Fibroblast of skin of scalp (primary cell): Measurements from ENCODE around the gene SLC7A4. TPM values are rescaled to one million over a fixed set of nuclear protein-coding genes. Genes with fewer than 3 reads are reported as not detected.
A peak's percentile ranks its signal among the peaks of the same experiment; 100 is the strongest.
"Not testable (repeated sequence)": the region's sequence is repeated elsewhere in the genome, so short reads cannot be mapped to it uniquely, and the experiment has no call there.

Experiments used
- DNase-seq: peaks from one replicate; pipeline ENCODE4 v3.0.0-alpha.2; 2013
- polyA plus RNA-seq, 2 experiments: library from polyadenylated mRNA; unstranded; fragments of 120-200 nt; gene quantifications; one replicate each; pipeline ENCODE4 v1.2.1, GENCODE V29; 2013; ENCODE audit not compliant: insufficient read length in 2 of 2

SLC7A4 gene
- 0.55 TPM for polyA plus RNA-seq (2013, experiment 1 of 2; ENCODE audit: insufficient read length)
- 0.46 TPM for polyA plus RNA-seq (2013, experiment 2 of 2; ENCODE audit: insufficient read length)

DNA sequence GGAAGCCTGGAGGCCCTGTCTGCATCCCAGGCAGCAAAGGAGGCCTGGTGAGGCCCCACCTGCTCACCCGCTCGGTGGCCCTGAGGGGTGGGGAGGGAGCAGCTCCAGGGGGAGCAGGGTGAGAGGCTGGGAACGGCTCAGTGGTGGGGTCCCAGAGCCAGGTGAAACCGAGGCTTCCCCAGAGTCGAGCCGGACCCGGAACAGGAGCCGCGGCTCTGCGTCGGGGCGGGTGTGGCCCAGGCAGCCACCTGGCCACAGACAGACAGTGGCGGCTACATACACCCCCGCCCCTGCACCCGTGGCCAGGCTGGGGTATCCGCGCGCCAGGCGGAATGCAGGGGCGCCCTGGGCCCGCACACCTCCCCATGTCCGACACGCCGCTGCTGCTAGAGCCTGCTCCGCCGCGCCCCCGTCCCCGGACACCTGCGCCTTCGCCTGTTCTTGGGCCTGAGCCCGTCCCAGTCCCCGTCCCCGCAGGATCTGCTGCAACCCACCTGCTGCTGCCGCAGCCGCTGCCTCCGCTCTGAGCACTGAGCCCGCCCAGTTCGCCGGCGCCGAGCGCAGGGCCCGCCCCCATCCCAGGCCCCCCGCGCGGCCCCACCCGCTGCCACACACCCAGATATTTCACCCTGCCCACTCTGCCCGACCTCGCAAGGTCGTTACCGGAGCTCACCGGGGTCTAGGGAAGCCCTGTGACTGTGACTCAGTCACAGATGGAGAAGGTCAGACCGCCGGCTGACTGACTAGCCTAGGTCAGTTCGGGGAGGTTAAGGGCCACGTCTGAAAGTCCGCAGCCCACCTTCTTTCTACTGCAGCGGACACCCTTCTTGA lies at the start of gene SLC7A4:
Gene SLC7A4 (minus strand): TSS at position 525 of the 831 bp plus-strand sequence. CDS start 749 bp downstream, outside the sequence.
- DNase-seq, result no peak

- DNase-seq, result no peak
These were observed 48.2 kb upstream of the SLC7A4 start for GRCh38 chr22:21080435-21081137.

- DNase-seq, result no peak
These were observed 47.1 kb upstream of the SLC7A4 start for GRCh38 chr22:21079493-21079892.

DNA sequence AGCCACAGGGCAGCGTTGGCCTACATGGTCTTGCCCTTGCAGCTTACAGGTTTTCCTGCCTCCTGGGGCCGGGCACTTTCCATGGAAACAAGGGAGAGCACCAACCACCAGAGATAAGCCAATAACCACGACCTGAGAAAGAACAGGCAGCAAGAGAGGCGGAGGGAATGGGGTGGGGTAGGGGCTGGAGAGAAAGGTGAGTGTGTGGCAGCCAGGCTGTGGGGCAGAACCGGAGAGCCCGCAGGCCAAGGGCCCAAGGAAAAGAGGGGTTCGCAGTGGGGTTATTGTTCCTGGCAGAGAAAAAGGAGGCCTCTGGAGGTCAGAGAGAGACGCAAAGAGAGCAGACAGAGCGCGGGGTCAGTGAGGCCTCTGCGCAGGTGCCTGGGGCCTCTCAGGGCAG lies 46.6 kb upstream of the SLC7A4 start:
- no peak for DNase-seq

DNA sequence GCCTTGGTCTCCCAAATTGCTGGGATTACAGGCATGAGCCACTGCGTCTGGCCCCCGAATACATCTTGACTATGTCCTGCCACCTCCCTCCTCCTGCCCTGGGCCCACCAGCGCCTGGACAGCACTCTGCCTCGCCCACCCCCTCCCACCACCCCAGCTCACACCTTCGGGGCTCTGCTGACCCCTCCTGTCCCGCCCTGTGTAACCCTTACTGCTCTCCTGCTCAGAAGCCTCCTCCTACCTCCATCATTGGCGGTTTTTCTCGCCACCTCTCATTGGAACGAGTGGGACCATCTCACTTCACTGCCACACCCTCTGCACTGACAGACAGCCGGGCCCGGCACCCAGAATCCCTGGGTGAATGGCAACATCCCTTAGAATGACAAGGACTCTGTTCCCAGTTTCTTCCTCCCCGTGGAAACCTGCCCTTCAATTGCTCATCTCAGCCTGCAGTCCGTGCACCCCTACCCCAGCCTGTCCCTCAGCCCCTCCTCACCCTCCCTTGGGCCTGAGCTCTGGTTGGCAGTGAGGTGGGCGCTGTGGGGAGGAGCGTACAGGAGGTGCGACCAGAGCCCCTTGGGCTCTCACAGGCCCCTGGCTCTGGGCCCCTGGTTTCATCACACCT lies 45.6 kb upstream of the SLC7A4 start:
- no peak for DNase-seq

- DNase-seq, result no peak
These were observed 44.7 kb upstream of the SLC7A4 start for GRCh38 chr22:21076912-21077625.

GRCh38 chr22:21075516-21076138 lies 43.3 kb upstream of the SLC7A4 start:
- no peak for DNase-seq

DNA sequence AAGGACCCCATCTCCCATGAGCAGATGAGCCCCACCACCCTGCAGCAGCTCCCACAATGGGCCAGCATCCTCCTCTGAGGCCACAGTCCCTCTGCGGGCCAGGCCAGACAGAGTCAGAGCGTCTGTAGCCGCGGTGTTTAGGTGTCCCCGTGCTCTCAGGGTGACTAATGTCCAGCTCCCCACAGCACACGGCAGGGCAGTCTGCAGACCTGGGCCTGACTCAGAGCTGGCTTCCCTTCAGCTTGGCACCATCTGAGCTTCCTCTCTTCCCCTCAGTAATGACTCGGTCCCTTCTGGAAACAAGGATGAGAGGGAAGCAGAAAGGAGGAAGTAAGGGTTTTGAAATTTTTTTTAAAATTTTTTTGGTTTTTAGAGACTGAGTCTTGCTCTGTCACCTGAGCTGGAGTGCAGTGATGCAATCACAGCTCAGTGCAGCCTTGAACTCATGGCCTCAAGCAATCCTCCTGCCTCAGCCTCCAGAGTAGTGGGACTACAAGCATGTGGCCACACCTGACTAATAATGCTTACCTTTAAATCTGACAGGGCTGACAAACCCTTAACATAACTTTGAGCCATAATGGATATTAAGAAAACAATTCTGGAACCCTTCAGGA lies 41.8 kb upstream of the SLC7A4 start:
- peak; percentile 56 for DNase-seq

DNA sequence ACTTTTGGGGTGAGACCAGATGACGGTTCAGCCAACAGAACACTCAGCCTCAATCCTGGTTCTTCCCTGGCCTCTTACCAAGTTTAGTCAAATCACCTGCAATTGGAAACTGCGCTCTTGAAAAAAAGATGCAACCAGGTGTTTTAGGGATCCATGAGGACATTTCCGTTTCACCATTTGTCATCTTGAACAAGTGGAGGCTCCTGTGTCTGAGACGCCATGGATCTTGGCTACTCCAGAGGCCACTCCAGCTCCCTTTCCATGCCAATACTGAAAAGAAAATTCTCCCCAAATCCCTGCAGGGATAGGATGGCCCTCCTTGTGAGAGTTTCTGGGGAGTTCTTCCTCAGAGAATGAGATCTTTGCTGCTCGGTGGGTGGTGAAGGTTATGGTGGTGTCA lies 41.1 kb upstream of the SLC7A4 start:
- no peak for DNase-seq

DNA sequence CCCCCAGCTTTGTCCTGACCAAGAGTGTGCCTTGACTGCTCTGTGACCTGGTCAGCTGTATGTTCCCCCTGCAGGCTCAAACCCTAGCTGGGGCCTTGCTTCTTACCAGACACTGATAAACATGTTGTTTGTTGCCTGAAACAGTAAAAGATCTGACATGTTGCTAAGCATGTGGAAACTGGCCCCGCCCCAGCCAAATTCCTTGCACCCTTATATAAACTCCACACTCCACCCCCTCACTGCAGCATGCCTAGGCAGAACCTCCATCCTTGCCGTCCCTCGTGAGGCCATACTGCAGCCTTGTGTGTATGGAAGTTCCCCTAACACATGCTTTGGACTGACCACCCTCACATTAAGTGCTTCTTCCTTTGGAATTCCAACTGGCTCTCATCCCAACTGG lies 40.7 kb upstream of the SLC7A4 start:
- DNase-seq, result no peak

- DNase-seq, result not testable (repeated sequence)
These were observed 39.4 kb upstream of the SLC7A4 start for GRCh38 chr22:21071796-21072195.

DNA sequence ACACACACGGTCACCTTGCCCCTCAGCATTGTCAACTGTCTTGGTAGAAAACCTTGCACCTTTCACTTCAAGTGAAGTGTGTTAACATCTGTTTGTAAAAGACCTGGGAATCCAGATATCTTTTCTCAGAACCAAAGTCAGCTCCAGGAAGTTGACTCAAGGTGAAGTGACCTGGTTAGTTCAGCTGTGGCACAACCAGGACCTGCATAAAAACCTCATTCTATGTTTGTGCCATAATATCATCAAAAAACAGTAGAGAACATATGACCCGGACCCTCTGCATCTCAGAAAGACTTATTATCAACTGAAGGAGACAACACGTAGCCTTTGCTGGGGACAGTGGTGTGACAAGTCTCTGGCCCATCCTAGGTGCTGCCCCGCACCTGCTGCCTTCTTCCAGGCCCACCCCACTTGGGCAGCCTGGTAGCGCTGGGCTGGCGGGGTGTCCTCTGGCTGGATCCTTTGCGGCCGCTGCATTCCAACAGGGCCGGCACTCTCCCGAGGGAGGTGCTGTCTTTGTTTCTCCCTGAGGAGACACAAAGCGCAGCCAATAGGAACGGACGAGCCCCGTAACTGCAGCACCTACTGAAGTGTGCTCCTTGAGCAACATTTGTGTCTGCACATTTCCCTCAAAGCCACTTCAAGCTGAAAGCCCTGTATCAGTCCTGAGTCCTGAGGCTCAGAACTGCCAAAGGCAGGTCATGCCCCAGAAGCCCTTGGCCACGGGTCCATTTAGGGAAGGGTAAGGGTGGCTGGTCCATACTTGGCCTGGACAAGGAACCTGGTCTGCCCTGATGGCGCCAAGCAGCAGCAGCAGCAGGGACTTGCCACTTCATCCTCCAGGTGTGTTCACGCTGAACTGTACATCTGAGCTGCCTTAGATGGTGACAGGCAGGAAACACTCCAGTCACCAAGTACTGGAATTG lies 38.6 kb upstream of the SLC7A4 start:
- no peak for DNase-seq

- no peak for DNase-seq
These were observed 37.0 kb upstream of the SLC7A4 start for GRCh38 chr22:21069375-21069774.

GRCh38 chr22:21068681-21069276 lies 36.4 kb upstream of the SLC7A4 start:
- no peak for DNase-seq

DNA sequence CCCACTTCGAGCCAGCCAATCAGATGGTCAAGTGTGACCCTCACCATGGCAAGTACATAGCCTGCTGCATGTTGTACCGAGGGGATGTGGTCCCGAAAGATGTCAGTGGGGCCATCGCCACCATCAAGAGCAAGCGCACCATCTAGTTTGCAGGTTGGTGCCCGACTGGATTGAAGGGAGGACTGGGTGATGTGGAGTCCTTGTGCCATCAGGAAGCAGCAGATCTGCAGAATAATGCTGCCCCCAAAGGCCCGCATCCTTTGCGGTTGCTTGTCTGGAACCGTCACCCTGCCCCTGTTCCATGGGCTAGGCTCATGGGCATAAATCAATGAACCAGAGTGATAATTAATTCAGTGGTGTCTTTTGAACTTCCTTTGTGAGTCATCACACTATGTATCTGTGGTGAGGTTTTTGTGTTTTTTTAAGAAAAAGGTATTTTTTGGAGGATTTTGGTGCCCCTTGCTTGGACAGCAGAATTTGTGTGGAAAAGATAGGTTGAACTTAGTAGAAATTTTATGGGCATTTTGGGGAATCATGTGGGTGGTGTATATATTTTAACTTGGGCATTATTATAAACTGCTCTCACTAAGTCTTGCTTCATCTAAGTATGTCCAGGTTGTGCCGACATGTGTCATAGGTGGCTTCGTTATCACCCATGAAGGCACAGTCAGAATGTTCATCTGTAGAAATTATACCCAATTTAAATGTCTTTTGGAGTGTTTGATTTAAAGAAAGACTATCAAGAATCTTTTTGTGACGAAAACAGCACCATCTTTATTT lies 35.7 kb upstream of the SLC7A4 start:
- no peak for DNase-seq

GRCh38 chr22:21067075-21067900 lies 34.9 kb upstream of the SLC7A4 start:
- no peak for DNase-seq

GRCh38 chr22:21064917-21065864 lies 32.8 kb upstream of the SLC7A4 start:
- no peak for DNase-seq
